ENCODE results near the gene GLRX. TPM values are rescaled to one million over a fixed set of nuclear protein-coding genes. Genes with fewer than 3 reads are reported as not detected.
"Not testable (repeated sequence)": the region's sequence is repeated elsewhere in the genome, so short reads cannot be mapped to it uniquely, and the experiment has no call there.

GLRX gene
- total RNA-seq, 1 experiment from 2014 or later: 27.3 TPM

DNA sequence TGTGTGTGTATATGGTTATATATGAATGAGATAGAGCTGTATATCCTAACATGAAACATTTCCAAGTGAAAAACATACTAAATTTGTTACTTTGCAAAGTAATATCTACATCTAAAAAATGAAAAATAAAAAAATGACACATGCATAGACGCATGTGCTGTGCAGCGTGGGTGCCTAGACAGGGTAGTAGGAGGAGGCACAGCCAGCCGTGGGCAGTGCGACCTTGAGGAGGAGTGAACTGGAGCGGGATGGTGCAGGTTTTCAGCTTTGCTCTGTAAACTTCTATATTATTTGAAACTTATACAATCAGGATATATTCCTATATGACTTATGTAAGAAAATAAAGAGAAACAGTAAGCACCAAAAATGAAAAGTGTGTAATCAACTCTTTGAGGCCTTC is 15.0 kb upstream of the GLRX start:
- CTCF ChIA-PET: no interaction called here
- POLR2A ChIA-PET (ENCODE audit: low non-redundant PET): no interaction called here

DNA sequence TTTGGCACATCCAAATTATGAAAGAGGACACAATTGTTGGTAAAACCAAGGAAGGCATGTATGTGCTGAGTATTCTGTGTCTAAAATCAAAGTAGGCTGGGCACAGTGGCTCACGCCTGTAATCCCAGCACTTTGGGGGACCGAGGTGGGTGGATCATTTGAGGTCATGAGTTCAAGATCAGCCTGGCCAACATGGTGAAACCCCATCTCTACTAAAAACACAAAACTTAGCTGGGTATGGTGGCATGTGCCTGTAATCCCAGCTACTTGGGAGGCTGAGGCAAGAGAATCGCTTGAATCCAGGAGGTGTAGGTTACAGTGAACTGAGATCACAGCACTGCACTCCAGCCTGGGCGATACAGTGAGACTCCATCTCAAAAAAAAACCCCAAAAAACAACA is 14.4 kb upstream of the GLRX start:
- intact Hi-C loops (cut with micrococcal nuclease; ENCODE audit: unreplicated experiment); H3K36me3 ChIP-seq (ENCODE audit: insufficient read depth, low read length, poor library complexity, severe bottlenecking); CTCF ChIA-PET; DNase-seq (ENCODE audit: low spot score); H3K9me3 ChIP-seq (ENCODE audit: low read depth, low read length, poor library complexity, severe bottlenecking); H3K27ac ChIP-seq (ENCODE audit: low read depth, low read length, poor library complexity, severe bottlenecking); POLR2A ChIA-PET (ENCODE audit: low non-redundant PET); H3K27me3 ChIP-seq (replicated peaks; ENCODE audit: insufficient read depth, low read depth, low read length, poor library complexity); BruUV-seq (replicated peaks); H3K4me3 ChIP-seq (ENCODE audit: low read depth, low read length, poor library complexity, severe bottlenecking): not testable (repeated sequence)
- peaks cover 24% of the 10 kb centered on the region for H3K4me1 ChIP-seq (ENCODE audit: insufficient read depth, low read length, poor library complexity, severe bottlenecking)

More for the DNA sequence above, 15.0 kb upstream of the GLRX start:
- no peak overlapping the region for H3K27ac ChIP-seq (ENCODE audit: low read depth, low read length, poor library complexity, severe bottlenecking)
- DNase-seq (ENCODE audit: low spot score): no peak
- H3K9me3 ChIP-seq (ENCODE audit: low read depth, low read length, poor library complexity, severe bottlenecking): no peaks in the 10 kb centered on the region
- no peaks in the 10 kb centered on the region for H3K36me3 ChIP-seq (ENCODE audit: insufficient read depth, low read length, poor library complexity, severe bottlenecking)
- intact Hi-C loops (cut with micrococcal nuclease; ENCODE audit: unreplicated experiment): no loop called here
- no peak overlapping the region for H3K4me3 ChIP-seq (ENCODE audit: low read depth, low read length, poor library complexity, severe bottlenecking)
- peaks cover 24% of the 10 kb centered on the region for H3K4me1 ChIP-seq (ENCODE audit: insufficient read depth, low read length, poor library complexity, severe bottlenecking)
- TF ChIP-seq EZH2 (IDR thresholded peaks at IDR 0.05; ENCODE audit: borderline replicate concordance, low read depth, low read length, poor library complexity, severe bottlenecking): no peak
- TF ChIP-seq, protein P1, sequence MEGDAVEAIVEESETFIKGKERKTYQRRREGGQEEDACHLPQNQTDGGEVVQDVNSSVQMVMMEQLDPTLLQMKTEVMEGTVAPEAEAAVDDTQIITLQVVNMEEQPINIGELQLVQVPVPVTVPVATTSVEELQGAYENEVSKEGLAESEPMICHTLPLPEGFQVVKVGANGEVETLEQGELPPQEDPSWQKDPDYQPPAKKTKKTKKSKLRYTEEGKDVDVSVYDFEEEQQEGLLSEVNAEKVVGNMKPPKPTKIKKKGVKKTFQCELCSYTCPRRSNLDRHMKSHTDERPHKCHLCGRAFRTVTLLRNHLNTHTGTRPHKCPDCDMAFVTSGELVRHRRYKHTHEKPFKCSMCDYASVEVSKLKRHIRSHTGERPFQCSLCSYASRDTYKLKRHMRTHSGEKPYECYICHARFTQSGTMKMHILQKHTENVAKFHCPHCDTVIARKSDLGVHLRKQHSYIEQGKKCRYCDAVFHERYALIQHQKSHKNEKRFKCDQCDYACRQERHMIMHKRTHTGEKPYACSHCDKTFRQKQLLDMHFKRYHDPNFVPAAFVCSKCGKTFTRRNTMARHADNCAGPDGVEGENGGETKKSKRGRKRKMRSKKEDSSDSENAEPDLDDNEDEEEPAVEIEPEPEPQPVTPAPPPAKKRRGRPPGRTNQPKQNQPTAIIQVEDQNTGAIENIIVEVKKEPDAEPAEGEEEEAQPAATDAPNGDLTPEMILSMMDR (conservative IDR thresholded peaks at IDR 0.05; ENCODE audit: low read depth, low read length): no peak
- no TSS peak for BruUV-seq (replicated peaks)
- H3K27me3 ChIP-seq (replicated peaks; ENCODE audit: insufficient read depth, low read depth, low read length, poor library complexity): no peaks in the 10 kb centered on the region

DNA sequence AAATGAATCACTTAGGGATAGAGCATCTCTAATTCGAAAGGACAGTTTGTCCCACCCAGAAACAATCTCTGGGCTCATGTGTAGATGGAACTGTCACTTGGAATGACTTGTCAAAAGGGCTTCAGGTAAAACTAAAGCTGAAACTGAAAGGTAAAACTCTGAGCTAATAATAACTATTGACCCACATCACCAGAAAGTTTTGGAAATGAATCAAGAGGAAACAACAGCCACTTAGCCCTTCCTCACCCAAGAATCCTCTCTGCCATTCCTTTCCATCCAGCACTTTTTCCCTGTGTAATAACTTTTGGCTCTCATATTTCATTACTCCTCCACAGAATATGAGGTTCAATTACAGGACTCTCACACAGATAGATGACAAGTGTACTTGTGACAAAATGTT is 14.0 kb upstream of the GLRX start:
- Histone ChIP-seq H3K27ac (ENCODE audit: low read depth, low read length, poor library complexity, severe bottlenecking) (no peak overlapping the region), H3K4me3 (ENCODE audit: low read depth, low read length, poor library complexity, severe bottlenecking) (no peak overlapping the region), H3K36me3 (ENCODE audit: insufficient read depth, low read length, poor library complexity, severe bottlenecking) (no peaks in the 10 kb centered on the region), H3K9me3 (ENCODE audit: low read depth, low read length, poor library complexity, severe bottlenecking) (no peaks in the 10 kb centered on the region), H3K4me1 (ENCODE audit: insufficient read depth, low read length, poor library complexity, severe bottlenecking) (peaks cover 24% of the 10 kb centered on the region), H3K27me3 (replicated peaks; ENCODE audit: insufficient read depth, low read depth, low read length, poor library complexity) (no peaks in the 10 kb centered on the region)
- DNase-seq (ENCODE audit: low spot score): no peak
- intact Hi-C loops (cut with micrococcal nuclease; ENCODE audit: unreplicated experiment): no loop called here
- no TSS peak for BruUV-seq (replicated peaks)
- ChIA-PET POLR2A (ENCODE audit: low non-redundant PET) (no interaction called here), CTCF (no interaction called here)
- TF ChIP-seq, protein P1 (conservative IDR thresholded peaks at IDR 0.05; ENCODE audit: low read depth, low read length): no peak
- TF ChIP-seq EZH2 (IDR thresholded peaks at IDR 0.05; ENCODE audit: borderline replicate concordance, low read depth, low read length, poor library complexity, severe bottlenecking): no peak

DNA sequence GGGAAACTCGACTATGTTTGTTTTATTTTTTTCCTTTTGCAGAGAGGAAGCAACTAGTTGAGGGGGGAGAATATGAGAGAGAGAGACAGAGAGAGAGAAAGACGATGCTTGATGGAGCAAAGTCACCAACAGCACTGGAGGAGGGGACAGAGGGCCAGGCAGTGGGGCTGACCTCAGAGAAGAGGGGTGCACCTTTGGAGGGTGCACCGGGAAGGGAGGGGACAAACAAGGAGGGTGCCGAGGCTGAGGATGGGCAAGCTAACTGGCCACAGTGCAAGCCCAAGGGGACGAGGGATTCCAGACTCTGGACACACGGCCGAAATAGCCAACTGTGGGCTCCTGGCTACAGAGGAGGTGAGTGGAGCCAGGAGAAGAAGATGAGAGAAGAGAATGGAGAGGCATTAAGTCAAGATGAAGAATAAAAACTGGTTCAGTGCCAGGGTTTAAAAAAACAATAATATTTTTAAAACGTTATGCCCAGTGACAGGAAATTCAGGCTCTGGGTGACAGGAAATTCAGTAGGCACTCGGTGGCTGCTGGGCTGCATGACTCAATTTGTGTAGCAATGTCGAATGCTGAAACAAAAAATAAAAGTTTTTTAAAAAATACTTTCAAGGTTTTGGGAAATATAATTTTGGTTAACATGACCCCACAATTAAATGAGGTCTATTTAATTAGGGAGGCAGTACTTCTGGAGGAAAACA is 13.3 kb upstream of the GLRX start:
- no peaks in the 10 kb centered on the region for H3K36me3 ChIP-seq (ENCODE audit: insufficient read depth, low read length, poor library complexity, severe bottlenecking)
- ChIA-PET POLR2A (ENCODE audit: low non-redundant PET) (no interaction called here), CTCF (interaction anchor here (0.6 kb wide), 1 partner anchor 621 kb away, joined by 3 read pairs; no protein-coding TSS in a partner anchor)
- TF ChIP-seq, protein P1 (conservative IDR thresholded peaks at IDR 0.05; ENCODE audit: low read depth, low read length): no peak
- TF ChIP-seq EZH2 (IDR thresholded peaks at IDR 0.05; ENCODE audit: borderline replicate concordance, low read depth, low read length, poor library complexity, severe bottlenecking): no peak
- peak overlapping the region; percentile 49 for H3K4me3 ChIP-seq (ENCODE audit: low read depth, low read length, poor library complexity, severe bottlenecking)
- H3K27ac ChIP-seq (ENCODE audit: low read depth, low read length, poor library complexity, severe bottlenecking): no peak overlapping the region
- no peak for DNase-seq (ENCODE audit: low spot score)
- intact Hi-C loops (cut with micrococcal nuclease; ENCODE audit: unreplicated experiment): no loop called here
- H3K27me3 ChIP-seq (replicated peaks; ENCODE audit: insufficient read depth, low read depth, low read length, poor library complexity): no peaks in the 10 kb centered on the region
- no TSS peak for BruUV-seq (replicated peaks)
- peaks cover 24% of the 10 kb centered on the region for H3K4me1 ChIP-seq (ENCODE audit: insufficient read depth, low read length, poor library complexity, severe bottlenecking)
- no peaks in the 10 kb centered on the region for H3K9me3 ChIP-seq (ENCODE audit: low read depth, low read length, poor library complexity, severe bottlenecking)

Data from A673 (cell line).